Renal cortical epithelial cell (primary cell): ENCODE measurements around the gene MRPS27. TPM values are rescaled to one million over a fixed set of nuclear protein-coding genes. Genes with fewer than 3 reads are reported as not detected.
"Not testable (repeated sequence)": the region's sequence is repeated elsewhere in the genome, so short reads cannot be mapped to it uniquely, and the experiment has no call there.

Experiments
- DNase-seq: peaks from one replicate; pipeline ENCODE4 v3.0.0-alpha.2; 2011; ENCODE audit warnings: low read depth
- total RNA-seq: library from RNA; depleted of rRNA; stranded (reverse); fragments of >200 nt; gene quantifications from 2 replicates; pipeline ENCODE4 v1.2.3, GENCODE V29; 2014

The MRPS27 gene
- total RNA-seq, 1 donor from 2014 or later = 58.2 TPM

GRCh38 chr5:72325566-72326305, 5.7 kb upstream of the MRPS27 start:
- peak; percentile 50 for DNase-seq

- DNase-seq = peak; percentile 12
Observed at GRCh38 chr5:72324189-72324825, 4.3 kb upstream of the MRPS27 start.

- not testable (repeated sequence) for DNase-seq
Observed at GRCh38 chr5:72319435-72319975, 535 bp downstream of the MRPS27 start.

- peak; percentile 72 for DNase-seq
Observed at GRCh38 chr5:72314571-72315172, 5.4 kb downstream of the MRPS27 start.

GRCh38 chr5:72313141-72313540, 6.9 kb downstream of the MRPS27 start:
- DNase-seq = no peak

- no peak for DNase-seq
Observed at GRCh38 chr5:72308853-72309191, 11.2 kb downstream of the MRPS27 start.

- DNase-seq = peak; percentile 93
Observed at GRCh38 chr5:72307968-72308852, 11.8 kb downstream of the MRPS27 start.

- DNase-seq = no peak
Observed at GRCh38 chr5:72307573-72307967, 12.5 kb downstream of the MRPS27 start.

GRCh38 chr5:72305194-72306142, 14.6 kb downstream of the MRPS27 start:
- no peak for DNase-seq

- peak; percentile 76 for DNase-seq
Observed at GRCh38 chr5:72302171-72302570, 17.9 kb downstream of the MRPS27 start.

GRCh38 chr5:72301557-72301956, 18.5 kb downstream of the MRPS27 start:
- DNase-seq = no peak

- DNase-seq = peak; percentile 27
Observed at GRCh38 chr5:72300590-72301339, 19.3 kb downstream of the MRPS27 start.

GRCh38 chr5:72298711-72299110, 21.3 kb downstream of the MRPS27 start:
- no peak for DNase-seq

- DNase-seq = not testable (repeated sequence)
Observed at GRCh38 chr5:72298136-72298535, 21.9 kb downstream of the MRPS27 start.

GRCh38 chr5:72296256-72296655, 23.8 kb downstream of the MRPS27 start:
- no peak for DNase-seq

GRCh38 chr5:72295539-72295938, 24.5 kb downstream of the MRPS27 start:
- no peak for DNase-seq

- DNase-seq = no peak
Observed at GRCh38 chr5:72294473-72294872, 25.6 kb downstream of the MRPS27 start.

GRCh38 chr5:72293495-72294055, 26.5 kb downstream of the MRPS27 start:
- DNase-seq = no peak

GRCh38 chr5:72292411-72292810, 27.6 kb downstream of the MRPS27 start:
- no peak for DNase-seq

GRCh38 chr5:72291601-72292000, 28.4 kb downstream of the MRPS27 start:
- no peak for DNase-seq
